PC-9 (cell line): ENCODE data around the gene FNDC3B. TPM values are rescaled to one million over a fixed set of nuclear protein-coding genes. Genes with fewer than 3 reads are reported as not detected.

Experiments
- BruUV-seq: library from RNA; stranded (reverse); fragments of 400-500 nt; replicated peaks from 2 replicates; lab custom pipeline; 2021; lab: Mats Ljungman, UMichigan
- CTCF ChIA-PET: fragments of 300-600 bp; sonication (Branson Sonifier 250); formaldehyde crosslinking; loops from one replicate; lab custom pipeline; 2022; ENCODE audit warnings: antibody characterized with exemption; lab: Charles Lee
- POLR2A ChIA-PET: fragments of 300-600 bp; sonication (Branson Sonifier 250); formaldehyde crosslinking; loops from one replicate; lab custom pipeline; 2022; ENCODE audit warnings: antibody characterized with exemption; ENCODE audit not compliant: unreplicated experiment; lab: Charles Lee
- DNase-seq, 2 experiments: peaks; one replicate each; pipeline versions ENCODE4 v3.0.0 to v3.0.0-alpha.2; 2015 to 2022; ENCODE audit warnings: mixed read lengths in 1 of 2
- H2AFZ ChIP-seq: fragments of 200-600 bp; sonication (generic); 2 replicates; pipeline ENCODE4 v1.8.1; 2017; ENCODE audit warnings: antibody characterized with exemption
- H3F3A ChIP-seq: fragments of 200-600 bp; sonication (generic); 2 replicates; pipeline ENCODE4 v1.8.1; 2017; ENCODE audit warnings: antibody characterized with exemption, mild to moderate bottlenecking, low read depth; ENCODE audit not compliant: insufficient read depth
- H3K27ac ChIP-seq: fragments of 200-600 bp; sonication (generic); 2 replicates; pipeline ENCODE4 v1.6.1; 2016; ENCODE audit warnings: mixed run types
- H3K27me3 ChIP-seq: fragments of 200-600 bp; sonication (generic); 2 replicates; pipeline ENCODE4 v1.6.1; 2016; ENCODE audit warnings: low read depth, mixed run types; ENCODE audit not compliant: insufficient read depth
- H3K36me3 ChIP-seq: fragments of 200-600 bp; sonication (generic); 2 replicates; pipeline ENCODE4 v1.6.1; 2016; ENCODE audit warnings: low read depth, mixed run types
- H3K4me1 ChIP-seq: fragments of 200-600 bp; sonication (generic); replicated peaks from 2 replicates; pipeline ENCODE4 v1.6.1; 2016; ENCODE audit warnings: mixed run types; ENCODE audit not compliant: insufficient read depth
- H3K4me2 ChIP-seq: fragments of 200-600 bp; sonication (generic); 2 replicates; pipeline ENCODE4 v1.6.1; 2017; ENCODE audit warnings: mixed run types
- H3K4me3 ChIP-seq: fragments of 200-600 bp; sonication (generic); 2 replicates; pipeline ENCODE4 v1.6.1; 2016; ENCODE audit warnings: mixed run types
- H3K79me2 ChIP-seq: fragments of 200-600 bp; sonication (generic); 2 replicates; pipeline ENCODE4 v1.6.1; 2017; ENCODE audit warnings: low read depth, mixed run types
- H3K9me2 ChIP-seq: fragments of 200-600 bp; sonication (generic); 2 replicates; pipeline ENCODE4 v1.8.1; 2017; ENCODE audit warnings: mild to moderate bottlenecking; ENCODE audit not compliant: insufficient read depth
- H3K9me3 ChIP-seq: fragments of 200-600 bp; sonication (generic); 2 replicates; pipeline ENCODE4 v1.8.1; 2016; ENCODE audit warnings: low read depth; ENCODE audit not compliant: insufficient read depth
- H4K20me1 ChIP-seq: fragments of 200-600 bp; sonication (generic); 2 replicates; pipeline ENCODE4 v1.8.1; 2017; ENCODE audit not compliant: insufficient read depth
- CTCF ChIP-seq: fragments of 200-600 bp; sonication (generic); conservative IDR thresholded peaks from 2 replicates; pipeline ENCODE4 v1.6.1; 2017; ENCODE audit warnings: mixed run types, antibody characterized with exemption, mild to moderate bottlenecking, moderate library complexity
- EZH2 ChIP-seq: fragments of 200-600 bp; sonication (generic); IDR thresholded peaks from 2 replicates; pipeline ENCODE4 v1.8.0; 2017; ENCODE audit warnings: antibody characterized with exemption, low read depth
- intact Hi-C: fragments of 100-400 bp; cut with micrococcal nuclease; formaldehyde crosslinking; loops from one replicate; pipeline ENCODE4 v1.10.0; 2022; ENCODE audit not compliant: unreplicated experiment
- total RNA-seq: library from RNA; stranded (reverse); gene quantifications from 2 replicates; pipeline ENCODE4 v1.2.3, GENCODE V29; 2021

Gene FNDC3B
- total RNA-seq, 1 experiment from 2014 or later, result 106 TPM

GRCh38 chr3:172402090-172402489 is 362.7 kb downstream of the FNDC3B start:
- peaks cover 67% of the 10 kb centered on the region for H3F3A ChIP-seq
- TF ChIP-seq CTCF (no peak), EZH2 (no peak)
- H3K36me3 ChIP-seq, result peaks cover 50% of the 10 kb centered on the region
- H3K79me2 ChIP-seq, result no peaks in the 10 kb centered on the region
- intact Hi-C loops, result no loop called here
- H3K4me1 ChIP-seq, result no peaks in the 10 kb centered on the region
- ChIA-PET POLR2A (no interaction called here), CTCF (no interaction called here)
- H3K9me2 ChIP-seq, result no peaks in the 10 kb centered on the region; the same call in 1 of the 2 replicates
- H3K9me3 ChIP-seq, result no peaks in the 10 kb centered on the region
- no peak overlapping the region for H3K4me2 ChIP-seq
- no peak overlapping the region for H2AFZ ChIP-seq
- H3K27me3 ChIP-seq, result no peaks in the 10 kb centered on the region
- no peak for DNase-seq
- no peak overlapping the region for H3K4me3 ChIP-seq
- 0 out of 2 replicates have a peak, but pooled peaks cover 7% of the 10 kb centered on the region for H4K20me1 ChIP-seq
- no peak overlapping the region for H3K27ac ChIP-seq
- BruUV-seq, result no TSS peak

DNA sequence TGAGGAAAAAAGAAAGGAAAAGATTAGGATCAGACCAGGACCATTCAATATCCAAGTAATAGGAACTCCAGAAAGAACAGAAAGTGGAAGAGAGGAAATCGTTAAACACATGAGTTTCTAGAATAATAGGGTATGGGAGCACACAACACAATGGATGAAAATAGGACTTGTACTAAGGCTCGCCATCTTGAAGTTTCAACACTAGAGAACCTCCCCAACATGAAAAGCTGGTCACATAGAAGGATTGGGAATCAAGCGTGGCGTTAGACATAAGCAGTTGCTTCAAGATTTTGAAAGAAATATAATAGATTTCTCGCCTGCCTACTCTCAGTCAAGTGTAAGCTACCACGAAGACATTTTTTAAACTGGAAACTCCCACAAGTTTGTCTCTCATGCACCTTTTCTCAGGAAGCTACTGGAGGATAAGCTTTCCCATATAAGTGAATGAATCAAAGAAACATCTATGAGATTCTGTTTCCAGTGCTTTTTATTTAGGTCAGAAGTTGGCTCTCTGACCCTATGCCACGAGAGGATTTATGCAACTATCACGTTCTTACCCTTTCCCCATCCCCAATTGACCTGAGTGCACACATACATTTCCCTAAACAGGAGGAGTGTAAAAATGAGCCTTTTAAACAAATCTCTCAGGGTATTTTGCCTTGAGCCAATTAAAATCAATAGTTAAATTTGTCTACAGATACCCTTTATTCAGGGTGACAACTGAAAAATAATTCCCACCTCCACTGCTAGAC is 363.7 kb downstream of the FNDC3B start:
- H3K9me3 ChIP-seq, result no peaks in the 10 kb centered on the region
- ChIA-PET POLR2A (no interaction called here), CTCF (no interaction called here)
- no peak overlapping the region for H3K4me2 ChIP-seq
- no peaks in the 10 kb centered on the region for H3K27me3 ChIP-seq
- no peaks in the 10 kb centered on the region for H3K79me2 ChIP-seq
- no peaks in the 10 kb centered on the region for H3K4me1 ChIP-seq
- intact Hi-C loops, result no loop called here
- H4K20me1 ChIP-seq, result 0 out of 2 replicates have a peak, but pooled peaks cover 3% of the 10 kb centered on the region
- H3K27ac ChIP-seq, result no peak overlapping the region
- no peak overlapping the region for H2AFZ ChIP-seq
- no peak overlapping the region for H3K4me3 ChIP-seq
- BruUV-seq, result no TSS peak
- no peak for DNase-seq
- peaks cover 41% of the 10 kb centered on the region for H3K36me3 ChIP-seq
- no peak for TF ChIP-seq EZH2
- peaks cover 65% of the 10 kb centered on the region for H3F3A ChIP-seq
- H3K9me2 ChIP-seq, result no peaks in the 10 kb centered on the region; the same call in 1 of the 2 replicates

DNA sequence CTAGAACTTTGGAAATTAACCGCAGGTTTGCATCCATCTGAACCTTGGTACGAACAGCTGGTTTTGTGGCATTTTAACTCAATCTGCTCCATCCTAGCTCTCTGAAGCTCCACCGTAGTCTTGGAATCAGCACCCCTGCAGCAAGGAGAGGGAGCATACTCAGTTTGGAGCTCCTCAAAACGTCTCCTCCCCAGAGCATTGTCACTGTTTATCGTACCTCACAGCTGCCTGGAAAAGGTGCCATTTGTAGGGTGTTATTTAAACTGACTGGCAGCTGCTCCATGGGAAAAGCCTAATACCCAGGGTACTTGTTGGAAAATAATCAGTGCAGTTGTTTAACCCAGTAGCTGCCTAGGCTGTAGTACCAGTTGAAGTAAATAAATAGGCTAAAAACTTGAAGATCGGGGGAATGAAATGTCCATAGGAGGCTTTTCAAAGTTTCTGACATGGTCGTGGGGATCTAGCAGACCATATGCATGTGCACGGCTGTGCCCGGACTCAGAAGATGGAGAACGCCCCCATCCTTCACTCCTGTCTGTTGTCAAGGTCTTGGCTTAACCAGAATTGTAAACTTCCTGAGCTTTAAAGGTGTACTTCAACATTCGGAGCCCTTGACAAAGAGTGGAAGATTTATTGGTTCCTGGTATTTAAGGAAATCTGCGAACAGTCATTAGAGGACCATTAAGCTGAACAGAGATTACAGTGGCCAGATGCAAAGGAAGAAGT is 365.0 kb downstream of the FNDC3B start:
- POLR2A ChIA-PET, result no interaction called here
- CTCF ChIA-PET, result no interaction called here
- no TSS peak for BruUV-seq

More for the DNA sequence above, 365.0 kb downstream of the FNDC3B start:
- H3K4me2 ChIP-seq, result no peak overlapping the region
- peaks cover 64% of the 10 kb centered on the region for H3F3A ChIP-seq
- TF ChIP-seq EZH2, result no peak
- TF ChIP-seq CTCF, result no peak
- H3K27ac ChIP-seq, result no peak overlapping the region
- no peaks in the 10 kb centered on the region for H4K20me1 ChIP-seq
- no peaks in the 10 kb centered on the region for H3K79me2 ChIP-seq
- no peak for DNase-seq
- no peaks in the 10 kb centered on the region for H3K9me3 ChIP-seq
- no peak overlapping the region for H3K4me3 ChIP-seq
- no peaks in the 10 kb centered on the region; the same call in 1 of the 2 replicates for H3K9me2 ChIP-seq
- H2AFZ ChIP-seq, result no peak overlapping the region
- no peaks in the 10 kb centered on the region for H3K27me3 ChIP-seq
- peaks cover 29% of the 10 kb centered on the region for H3K36me3 ChIP-seq
- H3K4me1 ChIP-seq, result no peaks in the 10 kb centered on the region
- intact Hi-C loops, result no loop called here
